ENCODE measurements around the gene KCNJ12.

GRCh38 chr17:21373696-21374440, 2.3 kb upstream of the KCNJ12 start:
- TF ChIP-seq CTCF (IDR thresholded peaks at IDR 0.05) (no peak), ZFX (IDR thresholded peaks at IDR 0.05; ENCODE audit: borderline replicate concordance) (no peak)

All from 22Rv1 (cell line).